A673 (cell line): ENCODE data around the gene ZNF425. TPM values are rescaled to one million over a fixed set of nuclear protein-coding genes. Genes with fewer than 3 reads are reported as not detected.

ENCODE experiments used
- BruUV-seq: library from RNA; stranded (reverse); fragments of 400-500 nt; replicated peaks from 2 replicates; lab custom pipeline; 2021; lab: Mats Ljungman, UMichigan
- CTCF ChIA-PET: fragments of 300-600 bp; sonication (Branson Sonifier 250); formaldehyde crosslinking; loops from one replicate; lab custom pipeline; 2022; ENCODE audit warnings: antibody characterized with exemption; lab: Charles Lee
- POLR2A ChIA-PET: fragments of 300-600 bp; sonication (Branson Sonifier 250); formaldehyde crosslinking; loops from one replicate; lab custom pipeline; 2022; ENCODE audit warnings: antibody characterized with exemption; ENCODE audit not compliant: low non-redundant PET; lab: Charles Lee
- DNase-seq: peaks from one replicate; pipeline ENCODE4 v3.0.0-alpha.2; 2015; ENCODE audit warnings: low spot score
- H3K27ac ChIP-seq: fragments of 200-600 bp; sonication (generic); 2 replicates; pipeline ENCODE4 v1.5.1; 2016; ENCODE audit warnings: mixed run types, low read depth, mild to moderate bottlenecking, mixed read lengths, antibody characterized with exemption, low read length; ENCODE audit not compliant: poor library complexity, severe bottlenecking
- H3K27me3 ChIP-seq: fragments of 200-600 bp; sonication (generic); replicated peaks from 2 replicates; pipeline ENCODE4 v1.6.1; 2017; ENCODE audit warnings: mixed run types, low read depth, mild to moderate bottlenecking, mixed read lengths, antibody characterized with exemption, low read length; ENCODE audit not compliant: insufficient read depth, poor library complexity
- H3K36me3 ChIP-seq: fragments of 200-600 bp; sonication (generic); 2 replicates; pipeline ENCODE4 v1.6.1; 2016; ENCODE audit warnings: mixed run types, mild to moderate bottlenecking, mixed read lengths, antibody characterized with exemption, low read length; ENCODE audit not compliant: insufficient read depth, poor library complexity, severe bottlenecking
- H3K4me1 ChIP-seq: fragments of 200-600 bp; sonication (generic); 2 replicates; pipeline ENCODE4 v1.6.1; 2017; ENCODE audit warnings: mixed run types, mild to moderate bottlenecking, mixed read lengths, antibody characterized with exemption, low read length; ENCODE audit not compliant: insufficient read depth, poor library complexity, severe bottlenecking
- H3K4me3 ChIP-seq: fragments of 200-600 bp; sonication (generic); 2 replicates; pipeline ENCODE4 v1.5.1; 2016; ENCODE audit warnings: low read depth, mixed run types, mild to moderate bottlenecking, mixed read lengths, low read length; ENCODE audit not compliant: poor library complexity, severe bottlenecking
- H3K9me3 ChIP-seq: fragments of 200-600 bp; sonication (generic); 2 replicates; pipeline ENCODE4 v1.6.1; 2016; ENCODE audit warnings: mixed run types, low read depth, mild to moderate bottlenecking, mixed read lengths, antibody characterized with exemption, low read length; ENCODE audit not compliant: poor library complexity, severe bottlenecking
- CTCF ChIP-seq: fragments of 300-800, 200-600 bp; sonication (generic); conservative IDR thresholded peaks from 2 replicates; pipeline ENCODE4 v1.5.1; 2017; ENCODE audit warnings: low read depth, mild to moderate bottlenecking, antibody characterized with exemption, low read length, moderate library complexity, mixed read lengths
- EZH2 ChIP-seq: fragments of 200-600 bp; sonication (generic); IDR thresholded peaks from 2 replicates; pipeline ENCODE4 v1.6.1; 2017; ENCODE audit warnings: borderline replicate concordance, low read depth, mild to moderate bottlenecking, mixed read lengths, antibody characterized with exemption, low read length; ENCODE audit not compliant: poor library complexity, severe bottlenecking
- intact Hi-C: fragments of 100-400 bp; cut with micrococcal nuclease; formaldehyde crosslinking; loops from one replicate; pipeline ENCODE4 v1.10.0; 2022; ENCODE audit not compliant: unreplicated experiment
- total RNA-seq: library from RNA; stranded (reverse); gene quantifications from 2 replicates; pipeline ENCODE4 v1.2.3, GENCODE V29; 2021

Gene ZNF425
- total RNA-seq, 1 experiment from 2014 or later, result 1.2 TPM

GRCh38 chr7:149133028-149133710, 7.0 kb upstream of the ZNF425 start:
- Histone ChIP-seq H3K27ac (no peak overlapping the region), H3K4me3 (no peak overlapping the region), H3K4me1 (peaks cover 3% of the 10 kb centered on the region), H3K9me3 (peaks cover 11% of the 10 kb centered on the region), H3K36me3 (peaks cover 26% of the 10 kb centered on the region), H3K27me3 (no peaks in the 10 kb centered on the region)
- ChIA-PET POLR2A (no interaction called here), CTCF (no interaction called here)
- TF ChIP-seq CTCF (no peak), EZH2 (no peak)
- no TSS peak for BruUV-seq
- no peak for DNase-seq
- intact Hi-C loops, result no loop called here

GRCh38 chr7:149130572-149131198, 4.6 kb upstream of the ZNF425 start:
- no peak overlapping the region for H3K27ac ChIP-seq
- no peaks in the 10 kb centered on the region for H3K27me3 ChIP-seq
- ChIA-PET POLR2A (no interaction called here), CTCF (no interaction called here)
- peaks cover 26% of the 10 kb centered on the region for H3K36me3 ChIP-seq
- H3K4me1 ChIP-seq, result peaks cover 7% of the 10 kb centered on the region
- intact Hi-C loops, result no loop called here
- no peak overlapping the region for H3K4me3 ChIP-seq
- TF ChIP-seq EZH2 (no peak), CTCF (no peak)
- DNase-seq, result no peak
- peaks cover 11% of the 10 kb centered on the region for H3K9me3 ChIP-seq
- TSS peak; percentile 26 for BruUV-seq

- peak; percentile 66 for DNase-seq
- Histone ChIP-seq H3K9me3 (peaks cover 11% of the 10 kb centered on the region), H3K27ac (peak overlapping the region; percentile 93), H3K36me3 (peaks cover 24% of the 10 kb centered on the region), H3K4me1 (peaks cover 7% of the 10 kb centered on the region), H3K27me3 (no peaks in the 10 kb centered on the region), H3K4me3 (peak overlapping the region; percentile 95)
- ChIA-PET POLR2A (no interaction called here), CTCF (interaction anchor here (0.5 kb wide), 1 partner anchor 10 kb away, joined by 3 read pairs; no protein-coding TSS in a partner anchor)
- no TSS peak for BruUV-seq
- no peak for TF ChIP-seq CTCF
- TF ChIP-seq EZH2, result no peak
- intact Hi-C loops, result loop anchor here (1.0 kb wide), 1 partner anchor 21 kb away; the partner anchor contains the start of gene ZNF398
Observed at GRCh38 chr7:149126662-149127266, 640 bp upstream of the ZNF425 start.
